IPS-18c (cell line): ENCODE measurements around the gene OR7A17.

Source experiments
- H3K4me3 ChIP-seq: 2 replicates; pipeline ENCODE4 v1.7.0; 2013; ENCODE audit warnings: low read depth, mild to moderate bottlenecking, low read length, moderate library complexity; ENCODE audit not compliant: insufficient read depth
- H3K9me3 ChIP-seq: one replicate; pipeline ENCODE4 v1.6.1; 2013; ENCODE audit warnings: mild to moderate bottlenecking, low read length, moderate library complexity; ENCODE audit not compliant: control insufficient read depth, insufficient read depth

Gene OR7A17

DNA sequence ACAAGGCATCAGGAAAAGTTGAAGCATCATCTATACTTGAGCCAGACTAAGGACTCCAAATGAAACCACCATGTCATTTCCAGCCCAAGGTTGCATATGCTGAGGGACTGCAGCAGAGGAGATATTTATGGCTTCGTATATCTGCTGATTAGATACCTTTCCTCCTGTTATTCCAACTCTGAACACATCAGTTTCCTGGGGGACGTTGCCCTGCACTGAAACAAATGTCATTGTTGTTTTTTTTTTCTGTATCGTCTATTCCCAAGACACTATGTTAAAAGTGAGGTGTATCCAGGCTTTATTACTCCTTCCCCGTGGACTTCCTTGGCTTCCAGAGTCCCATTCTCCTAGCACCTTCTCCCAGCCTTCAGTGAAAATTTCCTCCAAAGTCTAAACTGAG lies at the start of gene OR7A17:
Gene OR7A17, minus strand, starts transcription at position 101 of the 400 bp plus-strand sequence. CDS start 4,777 bp downstream, outside the sequence.
- H3K9me3 ChIP-seq, result no peaks in the 10 kb centered on the region
- H3K4me3 ChIP-seq, result no peak within 1 kb of the TSS

DNA sequence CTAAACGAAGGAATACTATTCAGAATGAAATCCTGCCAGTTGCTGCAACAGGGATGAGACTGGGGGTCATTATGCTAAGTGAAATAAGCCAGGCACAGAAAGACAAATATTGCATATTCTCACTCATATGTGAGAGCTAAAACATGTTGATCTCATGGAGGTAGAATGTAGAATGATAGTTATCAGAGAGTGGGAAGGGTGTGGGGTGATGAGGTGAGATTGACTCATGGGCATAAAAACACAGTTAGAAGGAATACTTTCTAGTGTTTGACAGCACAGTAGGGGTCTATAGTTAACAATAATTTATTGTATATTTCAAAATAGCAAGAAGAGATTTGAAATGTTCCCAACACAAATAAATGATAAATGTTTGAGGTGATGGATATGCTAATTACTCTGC lies 47.6 kb upstream of the OR7A17 start:
- H3K9me3 ChIP-seq, result no peaks in the 10 kb centered on the region
- no peak overlapping the region for H3K4me3 ChIP-seq

DNA sequence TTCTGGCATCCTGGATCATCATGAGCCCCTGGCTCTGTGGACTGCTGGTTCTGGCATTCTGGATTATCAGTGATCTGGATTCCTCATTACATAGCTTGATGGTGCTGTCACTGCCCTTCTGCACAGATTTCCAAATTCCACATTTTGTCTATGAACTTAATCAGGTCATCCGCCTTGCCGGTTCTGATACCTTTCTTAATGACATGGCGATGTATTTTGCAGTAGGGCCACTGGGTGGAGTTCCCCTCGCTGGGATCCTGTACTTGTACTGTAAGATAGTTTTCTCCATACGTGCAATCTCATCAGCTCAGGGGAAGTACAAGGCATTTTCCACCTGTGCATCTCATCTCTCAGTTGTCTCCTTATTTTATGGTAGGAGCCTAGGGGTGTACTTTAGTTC lies 30.9 kb upstream of the OR7A17 start:
- Histone ChIP-seq H3K9me3 (no peaks in the 10 kb centered on the region), H3K4me3 (no peak overlapping the region)

DNA sequence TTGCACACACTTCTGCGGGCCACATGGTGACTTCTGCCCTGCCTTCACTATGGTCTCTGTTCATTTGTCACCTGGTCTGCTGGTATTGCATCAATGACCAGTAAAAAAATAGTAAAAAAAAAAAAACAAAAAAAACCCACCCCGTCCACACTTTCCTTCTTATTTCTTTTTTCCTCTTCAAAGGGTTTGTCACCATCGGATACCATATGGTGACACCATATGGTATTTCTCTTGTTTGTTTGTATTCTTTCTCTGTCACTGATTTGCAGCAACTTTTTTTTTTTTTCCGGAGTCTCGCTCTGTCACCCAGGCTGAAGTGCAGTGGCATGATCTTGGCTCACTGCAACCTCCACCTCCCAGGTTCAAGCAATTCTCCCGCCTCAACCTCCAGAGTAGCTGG lies 29.2 kb upstream of the OR7A17 start:
- Histone ChIP-seq H3K4me3 (no peak overlapping the region), H3K9me3 (no peaks in the 10 kb centered on the region)

DNA sequence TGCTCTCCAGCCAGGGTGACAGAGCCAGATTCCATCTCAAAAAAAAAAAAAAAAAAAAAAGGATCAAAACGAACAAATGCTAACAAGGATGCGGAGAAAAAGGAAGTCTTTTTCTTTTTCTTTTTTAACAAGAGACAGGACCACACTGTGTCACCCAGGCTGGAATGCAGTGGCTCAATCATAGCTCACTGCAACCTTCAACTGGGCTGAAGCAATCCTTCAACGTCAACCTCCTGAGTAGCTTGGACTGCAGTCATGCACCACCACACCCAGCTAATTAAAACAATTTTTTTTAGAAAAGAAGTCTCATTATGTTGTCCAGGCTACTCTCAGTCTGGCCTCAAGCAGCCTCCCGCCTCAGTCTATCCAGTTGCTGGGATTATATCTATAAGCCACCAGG lies 20.8 kb upstream of the OR7A17 start:
- H3K4me3 ChIP-seq, result no peak overlapping the region
- no peaks in the 10 kb centered on the region for H3K9me3 ChIP-seq

DNA sequence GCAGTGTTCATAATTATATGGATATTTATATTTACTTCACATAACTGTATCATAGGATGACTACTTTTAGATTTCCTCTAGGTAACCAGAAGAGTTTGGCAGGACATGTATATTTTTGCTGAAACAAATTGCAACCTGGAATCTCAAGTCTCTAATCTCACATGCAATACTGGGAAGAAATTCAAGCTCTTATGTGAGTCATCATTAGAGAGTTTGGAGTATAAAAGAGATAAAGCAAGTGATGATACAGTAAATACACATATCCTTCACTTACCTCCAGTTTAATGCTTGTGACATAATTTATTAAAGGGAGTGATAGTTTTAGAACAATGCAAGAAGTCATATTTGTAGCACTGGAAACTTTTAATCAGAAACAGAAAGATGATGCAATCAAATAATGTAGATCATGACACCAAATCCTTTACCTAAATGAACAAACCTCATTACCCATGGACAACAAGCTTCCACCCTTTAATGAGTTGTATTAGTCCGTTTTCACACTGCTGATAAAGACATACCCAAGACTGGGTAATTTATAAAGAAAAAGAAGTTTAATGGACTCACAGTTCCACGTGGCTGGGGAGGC lies 15.8 kb upstream of the OR7A17 start:
- no peaks in the 10 kb centered on the region for H3K9me3 ChIP-seq
- no peak overlapping the region for H3K4me3 ChIP-seq

DNA sequence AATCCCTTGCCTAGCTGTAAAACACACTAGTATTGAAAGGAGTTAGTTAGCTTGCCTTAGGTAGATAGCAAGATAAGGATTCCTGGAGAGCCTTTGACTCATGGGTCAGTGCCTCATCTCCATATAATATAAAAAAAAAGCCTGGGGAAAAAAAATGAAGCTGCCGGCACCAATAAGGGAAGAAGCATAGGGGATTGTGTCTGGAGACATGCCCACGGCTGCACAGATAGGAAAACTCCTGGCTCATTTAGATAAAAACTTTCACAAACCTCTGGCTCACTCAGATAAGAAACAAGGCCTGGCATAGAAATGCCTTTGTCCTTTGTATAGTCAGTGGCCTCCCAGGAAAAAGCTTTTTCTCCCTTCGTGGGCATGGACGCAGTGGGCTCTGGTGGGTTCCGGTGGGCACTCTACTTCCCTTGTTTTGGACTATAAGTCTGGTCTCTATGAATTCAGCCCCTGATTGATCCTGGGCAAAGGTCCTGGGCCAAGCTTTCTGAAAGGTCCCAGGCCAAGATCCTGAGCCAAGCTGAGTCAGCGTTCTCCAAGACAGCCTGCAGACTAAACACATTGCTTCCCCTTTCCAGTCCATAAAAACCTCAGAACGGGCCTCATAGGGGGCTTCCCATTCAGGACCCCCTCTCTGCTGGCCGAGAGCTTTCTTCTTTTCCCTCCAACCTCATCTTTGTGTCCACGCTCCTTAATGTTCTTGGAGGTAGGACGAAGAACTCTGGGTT lies 4.9 kb upstream of the OR7A17 start:
- H3K9me3 ChIP-seq, result no peaks in the 10 kb centered on the region
- H3K4me3 ChIP-seq, result no peak overlapping the region

DNA sequence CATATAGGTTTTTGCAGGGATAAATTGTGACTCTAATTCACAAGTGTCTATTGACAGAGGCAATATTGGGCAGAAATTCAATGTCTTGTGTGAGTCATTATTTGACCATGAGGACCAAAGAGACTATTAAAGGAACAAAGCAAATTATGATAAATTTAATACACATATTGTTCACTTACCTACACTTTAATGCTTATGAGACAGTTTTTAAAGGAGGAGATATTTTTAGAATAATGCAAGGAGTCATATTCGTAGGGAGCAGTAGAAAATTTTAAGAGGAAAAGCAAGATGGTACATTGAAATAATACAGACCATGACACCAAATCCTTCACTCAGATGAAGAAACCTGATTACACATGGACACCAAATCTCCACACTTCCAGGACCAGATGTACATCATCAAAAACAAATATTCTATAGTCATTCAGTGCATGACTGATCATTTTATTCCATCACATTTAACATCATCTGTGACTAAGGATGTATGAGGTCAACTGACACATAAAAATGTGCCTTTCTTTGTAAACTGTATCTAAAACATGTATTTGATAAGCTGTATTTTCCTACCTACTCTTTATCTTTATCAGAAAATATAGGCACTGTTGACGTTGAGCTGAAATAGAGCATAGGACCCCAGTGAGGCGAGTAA lies 4.2 kb upstream of the OR7A17 start:
- Histone ChIP-seq H3K4me3 (no peak overlapping the region), H3K9me3 (no peaks in the 10 kb centered on the region)

DNA sequence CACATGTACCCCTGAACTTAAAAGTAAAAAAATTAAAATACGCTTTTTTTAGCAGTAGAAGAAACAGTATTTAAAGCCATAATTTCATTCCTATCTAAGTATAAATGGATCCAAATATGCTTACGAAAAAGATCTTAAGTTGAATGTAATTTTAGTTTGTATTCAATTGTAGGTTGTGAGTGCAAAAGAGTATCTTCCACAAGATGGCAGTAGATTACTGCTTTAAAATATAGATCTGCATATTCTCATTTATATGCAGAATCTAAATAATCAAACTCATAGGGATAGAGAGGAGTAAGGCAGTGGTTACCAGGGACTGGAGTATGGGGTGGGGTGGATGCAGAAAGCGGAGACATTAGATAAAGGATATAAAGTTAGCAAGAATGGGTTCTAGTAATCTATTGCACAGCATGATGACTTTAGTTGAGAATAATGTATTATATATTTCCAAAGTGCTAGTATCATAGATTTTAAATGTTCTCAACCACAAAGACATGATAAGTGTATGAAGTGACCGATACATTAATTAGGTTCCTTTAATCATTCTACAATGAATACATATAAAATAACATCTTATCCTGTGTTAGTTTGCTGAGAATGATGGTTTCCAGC lies 14.2 kb downstream of the OR7A17 start:
- H3K9me3 ChIP-seq, result no peaks in the 10 kb centered on the region

DNA sequence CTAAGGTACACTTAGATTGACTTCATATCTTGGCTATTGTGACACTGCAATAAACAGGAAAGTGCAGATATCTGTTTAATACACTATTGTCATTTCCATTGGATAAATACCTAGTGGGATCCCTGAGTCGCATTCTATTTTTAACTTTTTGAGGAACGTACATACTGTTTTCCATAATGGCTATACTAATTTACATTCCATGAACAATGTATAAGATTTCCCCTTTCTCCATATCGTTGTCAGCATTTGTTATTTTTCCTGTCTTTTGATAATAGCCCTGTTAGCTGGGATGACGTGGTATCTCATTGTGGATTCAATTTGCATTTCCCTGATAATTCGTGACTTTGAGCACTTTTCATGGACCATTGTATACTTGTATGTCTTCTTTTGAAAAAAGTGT lies 17.4 kb downstream of the OR7A17 start:
- H3K9me3 ChIP-seq, result peaks cover 2% of the 10 kb centered on the region
- no peak overlapping the region for H3K4me3 ChIP-seq

More for the DNA sequence above, 14.2 kb downstream of the OR7A17 start:
- no peak overlapping the region for H3K4me3 ChIP-seq

DNA sequence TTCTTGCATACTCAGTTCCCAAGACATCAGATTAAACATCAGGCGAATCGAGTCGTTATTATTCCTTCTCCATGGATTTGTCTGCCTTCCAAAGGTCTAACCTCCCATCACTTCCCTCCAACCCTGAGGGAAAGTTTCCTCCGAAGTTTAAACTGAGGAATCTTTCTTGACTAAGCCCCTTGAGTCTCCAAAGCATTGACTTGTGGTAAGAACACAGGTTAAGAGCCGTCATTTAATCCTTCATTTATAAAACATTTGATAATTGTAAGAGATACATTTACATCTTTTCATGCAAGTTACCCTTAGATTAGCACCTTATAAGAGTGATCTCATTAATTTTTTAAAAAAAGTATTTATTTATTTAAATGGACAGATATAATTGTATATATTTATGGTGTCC lies 37.1 kb downstream of the OR7A17 start, which contains the start of gene OR7A10:
Gene OR7A10, minus strand, starts transcription at position 101 of the 400 bp plus-strand sequence. CDS start 7,045 bp downstream, outside the sequence.
- Histone ChIP-seq H3K4me3 (no peak within 1 kb of the TSS), H3K9me3 (no peaks in the 10 kb centered on the region)

DNA sequence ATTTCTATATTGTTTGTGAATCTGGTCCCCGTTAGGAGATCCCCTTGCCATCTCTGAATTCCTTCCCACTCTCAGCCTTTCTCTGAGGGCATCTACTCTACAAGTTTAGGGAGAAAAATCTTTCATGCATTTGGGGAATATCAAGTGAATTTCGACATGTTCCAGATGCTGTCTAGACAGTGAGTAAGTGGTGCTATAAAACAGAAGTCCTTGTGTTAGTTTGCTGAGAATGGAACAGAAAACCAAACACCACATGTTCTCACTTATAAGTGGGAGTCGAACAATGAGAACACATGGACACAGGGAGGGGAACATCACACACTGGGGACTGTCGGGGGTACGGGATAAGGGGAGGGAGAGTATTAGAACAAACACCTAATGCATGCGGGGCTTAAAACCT lies 42.4 kb downstream of the OR7A17 start:
- Histone ChIP-seq H3K9me3 (no peaks in the 10 kb centered on the region), H3K4me3 (no peak overlapping the region)

DNA sequence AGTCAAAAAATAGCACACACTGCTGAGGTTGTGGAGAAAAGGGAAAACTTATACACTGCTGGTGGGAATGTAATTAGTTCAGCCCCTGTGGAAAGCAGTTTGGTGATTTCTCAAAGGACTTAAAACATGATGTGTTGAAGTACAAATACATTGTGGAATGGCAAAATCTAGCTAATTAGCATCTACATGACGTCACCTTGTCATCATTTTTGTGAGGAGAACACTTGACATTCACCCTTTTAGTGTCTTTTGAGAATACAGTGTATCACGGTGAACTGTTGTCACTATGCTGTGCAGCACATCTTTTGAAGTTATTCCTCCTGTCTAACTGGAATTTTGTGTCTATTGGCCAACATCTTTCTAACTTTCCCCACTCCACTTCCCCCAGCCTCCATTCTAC lies 42.8 kb downstream of the OR7A17 start:
- H3K9me3 ChIP-seq, result no peaks in the 10 kb centered on the region
- H3K4me3 ChIP-seq, result no peak overlapping the region

DNA sequence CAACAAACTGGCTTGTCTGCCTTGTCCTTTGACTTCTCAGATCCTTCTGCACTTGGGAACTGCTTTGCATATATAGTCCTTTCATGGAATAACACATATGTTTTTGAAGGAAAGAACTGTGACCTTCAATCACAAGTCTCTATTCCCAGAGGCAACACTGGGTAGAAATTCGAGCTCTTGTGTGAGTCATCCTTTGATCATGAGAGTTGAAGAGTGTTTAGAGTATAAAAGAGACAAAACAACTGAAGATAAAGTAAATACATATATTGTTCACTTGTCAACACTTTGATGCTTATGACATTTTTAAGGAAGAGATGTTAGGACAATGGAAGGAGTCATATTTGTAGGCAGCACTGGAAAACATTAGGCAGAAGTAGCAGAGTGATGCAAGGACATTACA lies 45.7 kb downstream of the OR7A17 start:
- Histone ChIP-seq H3K4me3 (no peak overlapping the region), H3K9me3 (no peaks in the 10 kb centered on the region)

DNA sequence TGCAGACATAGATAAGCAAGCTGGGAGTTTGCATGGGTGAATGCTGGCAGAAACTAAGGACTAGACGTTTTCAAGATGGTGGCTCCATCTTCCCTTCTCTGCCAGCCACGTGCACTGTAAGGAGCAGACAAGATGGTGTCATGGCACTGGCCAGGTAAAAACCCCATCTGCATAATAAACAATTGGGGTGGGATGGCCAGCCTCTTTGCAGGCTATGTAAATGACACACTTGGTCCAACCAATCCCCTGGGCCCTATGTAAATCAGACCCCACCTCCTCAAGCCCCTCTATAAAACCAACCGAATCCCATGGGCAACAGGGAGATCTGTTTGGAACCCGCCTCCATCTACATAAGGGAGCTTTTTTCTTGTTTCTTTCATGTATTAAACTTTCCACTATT lies 48.5 kb downstream of the OR7A17 start:
- no peak overlapping the region for H3K4me3 ChIP-seq
- H3K9me3 ChIP-seq, result no peaks in the 10 kb centered on the region

DNA sequence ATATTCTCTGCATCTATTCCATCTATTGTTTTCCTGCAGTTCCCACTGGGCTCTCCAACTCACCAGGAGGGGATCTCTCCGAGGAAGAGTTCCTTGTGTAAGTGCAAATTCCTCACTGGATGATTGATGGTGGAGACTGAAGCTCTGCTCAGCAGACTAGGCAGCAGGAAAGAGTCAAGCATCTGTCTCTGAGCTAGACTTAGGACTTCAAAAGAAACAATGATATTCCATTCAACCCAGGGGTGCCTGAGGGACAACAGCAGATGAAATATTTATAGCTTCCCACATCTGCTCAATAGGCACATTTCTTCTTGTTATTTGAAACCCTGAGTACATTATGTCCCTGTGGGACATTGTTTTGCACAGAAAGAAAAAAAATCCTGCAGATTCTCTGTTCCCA lies 50.9 kb downstream of the OR7A17 start, which contains the start of the genes OR7A5 and OR7C1:
Gene OR7A5, minus strand, starts transcription at position 175 of the 400 bp plus-strand sequence. CDS start 6,944 bp downstream, outside the sequence.
Gene OR7C1, minus strand, starts transcription at position 175 of the 400 bp plus-strand sequence. CDS start 35,049 bp downstream, outside the sequence.
- Histone ChIP-seq H3K9me3 (no peaks in the 10 kb centered on the region), H3K4me3 (no peak within 1 kb of the TSS)

DNA sequence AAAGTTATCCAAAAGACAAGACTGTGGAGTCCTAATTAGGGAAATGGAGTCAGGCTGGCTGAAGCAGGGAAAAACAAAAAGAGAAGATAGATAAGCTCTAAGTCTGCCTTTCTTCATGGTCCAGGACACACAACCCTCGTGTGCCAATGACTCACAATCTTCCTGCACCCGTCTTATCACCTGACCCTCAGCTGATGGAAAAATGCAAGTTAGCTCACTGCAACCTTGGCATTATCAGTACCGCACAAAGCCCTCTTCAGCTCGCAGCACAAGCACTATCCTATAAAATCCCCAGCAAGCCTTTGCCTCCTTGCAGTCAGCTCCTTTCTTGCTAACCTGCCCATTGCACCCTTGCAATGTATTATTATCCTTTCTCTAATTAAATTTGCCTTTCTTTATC lies 55.2 kb downstream of the OR7A17 start:
- no peaks in the 10 kb centered on the region for H3K9me3 ChIP-seq

More for the DNA sequence above, 55.2 kb downstream of the OR7A17 start:
- no peak overlapping the region for H3K4me3 ChIP-seq
